ENCODE measurements around the gene TIMM8A.

GRCh38 chrX:101390664-101391525 lies 42.4 kb upstream of the TIMM8A start, which contains the start of gene RPL36A:
- TF ChIP-seq CTCF (IDR thresholded peaks at IDR 0.05) (peak; percentile 45 to 70 (median 56)), POLR2A (IDR thresholded peaks at IDR 0.05) (peak in 3 of 4 donors; percentile 49 to 85 (median 74))
